Astrocyte (in vitro differentiated cells and primary cell): ENCODE results near the gene ERC1.

Experiments
- EZH2 ChIP-seq: IDR thresholded peaks from 2 replicates; pipeline ENCODE4 v1.6.1; 2012; ENCODE audit warnings: mild to moderate bottlenecking, low read length, inconsistent platforms; ENCODE audit not compliant: insufficient read depth
- TF ChIP-seq, protein P1 (sequence below): IDR thresholded peaks from 2 replicates; pipeline ENCODE4 v1.5.1; 2011; ENCODE audit warnings: low read depth, mild to moderate bottlenecking, inconsistent platforms, low read length, moderate library complexity; ENCODE audit not compliant: insufficient read depth

- TF ChIP-seq, protein P1, sequence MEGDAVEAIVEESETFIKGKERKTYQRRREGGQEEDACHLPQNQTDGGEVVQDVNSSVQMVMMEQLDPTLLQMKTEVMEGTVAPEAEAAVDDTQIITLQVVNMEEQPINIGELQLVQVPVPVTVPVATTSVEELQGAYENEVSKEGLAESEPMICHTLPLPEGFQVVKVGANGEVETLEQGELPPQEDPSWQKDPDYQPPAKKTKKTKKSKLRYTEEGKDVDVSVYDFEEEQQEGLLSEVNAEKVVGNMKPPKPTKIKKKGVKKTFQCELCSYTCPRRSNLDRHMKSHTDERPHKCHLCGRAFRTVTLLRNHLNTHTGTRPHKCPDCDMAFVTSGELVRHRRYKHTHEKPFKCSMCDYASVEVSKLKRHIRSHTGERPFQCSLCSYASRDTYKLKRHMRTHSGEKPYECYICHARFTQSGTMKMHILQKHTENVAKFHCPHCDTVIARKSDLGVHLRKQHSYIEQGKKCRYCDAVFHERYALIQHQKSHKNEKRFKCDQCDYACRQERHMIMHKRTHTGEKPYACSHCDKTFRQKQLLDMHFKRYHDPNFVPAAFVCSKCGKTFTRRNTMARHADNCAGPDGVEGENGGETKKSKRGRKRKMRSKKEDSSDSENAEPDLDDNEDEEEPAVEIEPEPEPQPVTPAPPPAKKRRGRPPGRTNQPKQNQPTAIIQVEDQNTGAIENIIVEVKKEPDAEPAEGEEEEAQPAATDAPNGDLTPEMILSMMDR = no peak
- no peak for TF ChIP-seq EZH2
Measured at GRCh38 chr12:971991-972390, 19.0 kb upstream of the ERC1 start.
